ENCODE data around the gene KIFC1.

Gene KIFC1

GRCh38 chr6:33427585-33428223 lies 36.1 kb downstream of the KIFC1 start:
- DNase-seq, result no peak

- DNase-seq, result peak; percentile 15
These were observed 36.8 kb downstream of the KIFC1 start for GRCh38 chr6:33428224-33428965.

- DNase-seq, result no peak
These were observed 37.5 kb downstream of the KIFC1 start for GRCh38 chr6:33428966-33429749.

GRCh38 chr6:33429750-33430052 lies 38.1 kb downstream of the KIFC1 start:
- DNase-seq, result no peak

DNA sequence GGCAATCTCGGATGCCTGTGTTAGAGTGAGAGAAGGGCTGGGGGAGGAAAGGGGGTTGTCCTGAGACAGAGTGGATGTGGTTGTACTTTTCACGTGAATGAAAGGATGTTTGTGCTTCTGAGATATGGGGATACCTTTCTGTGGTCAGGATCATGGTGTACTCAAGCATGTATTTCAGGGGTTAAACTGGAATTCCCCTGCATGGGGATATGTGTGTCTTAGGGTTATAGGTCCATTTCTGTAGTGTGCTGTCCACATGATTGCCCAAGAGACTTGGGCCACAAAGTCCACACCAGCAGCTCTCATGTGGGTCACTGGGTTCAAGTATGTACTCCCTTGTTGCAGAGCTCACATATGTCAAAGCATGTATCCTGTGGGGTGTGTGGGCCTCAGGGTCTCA lies 38.7 kb downstream of the KIFC1 start:
- no peak for DNase-seq

DNA sequence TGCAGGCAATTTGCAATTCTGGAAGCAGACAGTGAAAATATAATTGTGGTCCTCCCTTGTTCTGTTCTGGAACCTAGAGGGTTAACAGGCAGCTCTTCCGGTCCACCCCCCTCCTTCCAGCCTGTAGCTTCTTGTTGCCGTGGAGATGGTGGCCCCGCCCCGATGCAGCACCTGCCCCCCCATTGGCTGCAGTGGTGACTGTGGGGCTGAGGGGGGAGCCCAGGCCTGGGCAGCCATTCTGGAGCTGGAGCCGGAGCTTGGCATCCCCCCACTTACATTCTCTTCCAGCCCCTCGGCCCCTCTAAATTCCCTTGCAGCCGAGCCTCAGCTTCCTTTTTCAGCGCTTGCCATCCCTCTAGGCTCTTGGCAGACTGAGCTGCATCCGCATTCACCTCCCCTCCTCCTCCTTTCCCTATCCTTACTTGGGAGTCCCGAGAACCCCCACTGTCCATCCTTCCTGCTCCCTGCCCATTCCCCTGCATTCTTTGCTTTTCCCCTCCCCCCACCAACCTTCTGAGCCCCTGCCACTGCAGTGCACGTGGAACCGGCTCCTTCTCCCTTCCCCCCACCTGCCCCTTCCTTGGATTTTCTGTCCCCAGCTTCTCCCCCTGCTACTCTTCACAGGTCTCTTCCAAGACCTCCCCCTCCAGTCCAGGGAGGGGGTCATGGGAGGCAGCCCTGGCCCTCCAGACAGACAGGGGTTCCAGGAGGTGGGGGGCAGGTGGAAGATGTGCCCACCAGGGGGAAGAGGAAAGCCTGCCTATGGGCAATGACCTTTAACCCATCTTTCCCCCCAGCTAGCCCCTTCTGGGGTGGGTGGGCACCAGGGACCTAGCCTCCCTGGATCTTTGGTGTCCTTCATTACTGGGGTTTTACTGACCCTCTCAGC lies 39.6 kb downstream of the KIFC1 start:
- DNase-seq, result peak; percentile 70

DNA sequence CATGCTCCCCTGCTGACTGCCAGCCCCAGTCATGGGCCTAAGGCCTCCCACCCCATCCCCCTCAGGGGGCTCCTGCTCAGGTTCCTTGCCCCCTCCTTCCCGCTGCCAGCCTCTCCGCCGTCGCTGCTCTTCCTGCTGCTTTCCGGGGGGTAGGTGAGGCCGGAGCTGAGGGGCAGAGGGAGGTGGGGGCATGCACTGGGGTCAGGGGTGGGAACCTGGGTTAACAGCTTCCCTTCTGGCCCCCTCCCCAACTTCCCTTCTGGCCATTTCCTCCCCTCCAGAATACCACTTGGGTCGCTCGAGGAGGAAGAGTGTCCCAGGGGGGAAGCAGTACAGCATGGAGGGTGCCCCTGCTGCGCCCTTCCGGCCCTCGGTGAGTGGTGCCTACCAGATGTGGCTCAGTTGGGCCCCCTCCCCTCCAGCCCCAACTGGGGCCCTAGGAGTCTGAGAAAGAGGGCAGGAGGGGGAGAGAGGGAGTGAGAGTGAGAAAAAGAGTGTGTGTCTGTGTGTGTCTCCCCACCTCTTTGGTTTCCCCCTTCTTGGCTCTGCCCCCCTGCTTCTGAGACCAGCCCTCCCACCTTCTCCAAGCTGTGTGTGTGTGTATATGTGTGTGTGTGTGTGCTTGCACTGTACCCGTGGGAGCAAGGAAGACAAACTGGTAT lies 40.4 kb downstream of the KIFC1 start:
- DNase-seq, result no peak

- DNase-seq, result no peak
These were observed 40.9 kb downstream of the KIFC1 start for GRCh38 chr6:33432546-33432945.

DNA sequence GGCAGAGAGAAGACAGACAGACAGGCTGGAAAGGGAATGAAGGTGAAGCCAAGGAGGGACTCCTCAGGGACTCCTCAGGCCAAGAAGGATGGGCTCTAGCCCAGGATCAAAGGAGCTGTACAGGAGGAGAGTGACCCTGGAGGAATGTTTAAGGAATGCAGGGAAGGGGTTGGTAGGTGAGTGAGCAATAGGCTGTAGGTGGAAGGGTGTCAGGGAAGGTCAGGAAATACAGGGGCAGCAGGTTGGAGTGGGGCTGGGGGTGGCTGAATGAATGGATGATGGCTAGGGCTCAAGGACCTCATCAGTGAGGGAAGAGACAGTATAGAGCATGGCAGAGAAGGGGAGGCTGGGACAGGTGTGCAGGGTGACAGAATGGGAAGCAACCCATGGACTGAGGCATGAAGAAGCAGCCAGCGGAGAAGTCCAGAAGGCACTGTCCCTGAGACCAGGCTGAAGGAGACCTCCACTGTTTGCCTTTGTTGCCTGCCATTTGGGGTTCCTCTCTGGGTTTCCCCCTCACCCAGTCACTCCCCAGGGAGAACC lies 41.4 kb downstream of the KIFC1 start:
- DNase-seq, result no peak

DNA sequence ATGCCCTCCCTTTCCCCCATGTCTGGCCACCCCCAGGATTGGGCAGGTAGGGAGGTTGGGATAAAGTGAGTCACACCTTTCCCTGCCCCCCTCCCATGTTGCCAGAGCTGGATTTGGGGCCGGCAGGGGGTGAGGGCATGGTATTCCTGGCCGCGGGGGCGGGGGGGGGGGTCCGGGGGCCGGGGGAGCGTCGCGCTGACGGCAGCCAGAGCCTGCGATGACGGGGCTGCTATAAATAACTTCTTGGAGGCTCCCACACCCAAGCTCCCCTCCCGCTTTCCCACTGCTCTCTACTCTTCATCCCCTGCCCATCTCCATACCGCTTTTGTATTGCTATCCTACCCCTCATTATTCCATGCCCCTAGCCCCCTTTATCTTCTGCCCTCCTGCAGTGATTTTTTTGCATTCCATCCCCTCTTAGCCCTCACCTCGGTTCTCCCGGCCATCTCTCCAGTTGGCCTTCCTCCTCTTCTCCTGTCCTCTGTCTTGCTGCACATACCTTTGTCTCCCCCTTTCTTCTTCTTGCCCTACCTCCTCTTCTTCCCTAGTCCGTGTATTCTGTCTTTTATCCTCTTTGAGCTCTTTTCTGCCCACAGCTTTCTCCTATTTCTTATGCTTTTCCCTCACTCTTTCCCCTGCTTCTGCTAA lies 42.0 kb downstream of the KIFC1 start:
- DNase-seq, result no peak

DNA sequence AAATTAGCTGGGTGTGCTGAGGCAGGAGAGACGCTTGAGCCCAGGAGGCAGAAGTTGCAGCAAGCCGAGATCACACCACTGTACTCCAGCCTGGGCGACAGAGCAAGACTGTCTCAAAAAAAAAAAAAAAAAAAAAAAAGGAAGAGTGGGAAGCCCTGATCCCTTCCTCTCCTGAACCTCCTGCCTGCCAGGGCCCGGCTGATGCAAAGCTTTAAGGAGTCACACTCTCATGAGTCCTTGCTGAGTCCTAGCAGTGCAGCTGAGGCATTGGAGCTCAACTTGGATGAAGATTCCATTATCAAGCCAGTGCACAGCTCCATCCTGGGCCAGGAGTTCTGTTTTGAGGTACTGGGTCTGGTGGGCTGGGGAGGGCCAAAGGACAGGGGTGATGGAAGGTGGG lies 43.3 kb downstream of the KIFC1 start:
- DNase-seq, result no peak

DNA sequence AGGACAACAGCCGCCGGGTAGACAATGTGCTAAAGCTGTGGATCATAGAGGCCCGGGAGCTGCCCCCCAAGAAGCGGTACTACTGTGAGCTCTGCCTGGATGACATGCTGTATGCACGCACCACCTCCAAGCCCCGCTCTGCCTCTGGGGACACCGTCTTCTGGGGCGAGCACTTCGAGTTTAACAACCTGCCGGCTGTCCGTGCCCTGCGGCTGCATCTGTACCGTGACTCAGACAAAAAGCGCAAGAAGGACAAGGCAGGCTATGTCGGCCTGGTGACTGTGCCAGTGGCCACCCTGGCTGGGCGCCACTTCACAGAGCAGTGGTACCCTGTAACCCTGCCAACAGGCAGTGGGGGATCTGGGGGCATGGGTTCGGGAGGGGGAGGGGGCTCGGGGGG lies 46.0 kb downstream of the KIFC1 start:
- no peak for DNase-seq

DNA sequence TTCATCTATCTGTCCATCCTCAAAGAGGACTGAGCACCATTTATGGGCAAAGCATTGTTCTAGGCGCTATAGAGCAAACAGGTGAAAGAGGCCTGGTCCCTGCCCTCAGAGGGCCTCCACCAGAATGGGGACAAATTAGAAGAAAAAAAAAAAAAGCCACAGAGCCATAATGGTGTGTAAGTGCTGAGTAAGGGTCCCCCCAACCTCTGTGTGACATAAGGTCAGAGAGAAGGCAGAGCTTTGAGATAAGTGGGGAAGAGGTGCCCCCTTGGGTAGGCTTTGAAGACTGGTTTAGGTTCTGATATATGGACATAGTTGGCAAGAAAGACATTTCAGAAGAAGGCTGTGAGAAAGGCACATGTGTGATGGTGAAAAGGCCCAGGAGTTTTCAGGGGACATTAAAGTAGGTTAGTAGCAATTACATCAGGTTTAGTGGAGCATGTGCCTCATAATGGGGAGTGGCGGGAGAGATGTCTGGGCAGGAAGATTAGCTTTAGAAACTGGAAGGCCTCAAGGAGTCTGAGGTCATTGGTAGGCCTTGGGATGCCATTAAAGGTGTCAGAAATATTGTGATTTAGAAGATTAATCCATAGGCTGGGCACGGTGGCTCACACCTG lies 47.5 kb downstream of the KIFC1 start:
- DNase-seq, result no peak

DNA sequence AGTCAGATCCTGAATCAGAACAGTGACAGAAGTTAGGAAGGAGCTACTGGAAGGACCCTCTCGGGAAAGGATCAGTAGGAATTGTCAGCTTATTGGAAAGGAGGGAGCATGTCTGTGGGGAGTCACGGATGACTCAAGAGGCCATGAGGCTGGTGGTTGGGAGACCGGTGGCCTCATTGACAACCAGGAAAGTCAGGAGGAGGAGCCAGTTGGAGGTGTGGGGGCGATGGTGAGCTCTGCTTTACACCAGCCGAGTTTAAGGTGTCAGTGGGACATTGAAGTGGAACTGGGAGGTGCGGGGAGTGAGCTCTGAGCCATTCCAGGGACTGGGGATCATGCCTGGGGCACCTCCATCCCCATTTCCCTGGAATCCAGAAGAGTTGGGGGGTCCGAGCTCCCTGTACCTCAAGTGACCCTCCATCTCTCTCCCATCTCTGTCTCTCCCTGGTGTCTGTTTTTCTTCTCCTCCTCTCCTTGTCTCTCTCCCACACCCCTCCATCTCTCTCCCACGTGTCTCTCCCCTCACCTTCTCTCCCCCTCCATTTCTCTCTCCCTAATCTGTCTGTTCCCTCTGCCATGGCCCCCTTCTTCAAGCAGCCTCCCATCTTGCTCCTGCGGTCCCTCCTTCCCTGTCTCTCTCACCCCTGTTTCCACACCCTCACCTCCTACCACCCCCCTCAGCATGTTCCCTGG lies 48.5 kb downstream of the KIFC1 start:
- DNase-seq, result no peak

DNA sequence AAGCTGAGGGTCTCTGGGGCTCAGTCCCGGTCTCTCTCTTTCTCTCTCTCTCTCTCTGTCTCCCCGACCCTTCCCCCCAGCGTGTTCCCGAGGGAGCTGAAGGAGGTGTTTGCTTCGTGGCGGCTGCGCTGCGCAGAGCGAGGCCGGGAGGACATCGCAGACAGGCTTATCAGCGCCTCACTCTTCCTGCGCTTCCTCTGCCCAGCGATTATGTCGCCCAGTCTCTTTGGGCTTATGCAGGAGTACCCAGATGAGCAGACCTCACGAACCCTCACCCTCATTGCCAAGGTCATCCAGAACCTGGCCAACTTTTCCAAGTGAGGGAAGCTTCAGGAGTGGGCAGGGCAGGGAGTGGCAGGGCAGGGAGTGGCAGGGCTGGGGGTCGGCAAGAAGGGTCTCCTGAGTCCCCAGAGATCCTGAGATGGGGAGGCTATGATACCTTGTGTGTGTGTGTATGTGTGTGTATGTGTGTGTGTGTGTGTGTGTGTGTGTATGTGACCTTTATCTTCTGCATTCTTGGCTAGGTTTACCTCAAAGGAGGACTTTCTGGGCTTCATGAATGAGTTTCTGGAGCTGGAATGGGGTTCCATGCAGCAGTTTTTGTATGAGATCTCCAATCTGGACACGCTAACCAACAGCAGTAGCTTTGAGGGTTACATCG lies 49.2 kb downstream of the KIFC1 start:
- no peak for DNase-seq

- no peak for DNase-seq
These were observed 49.8 kb downstream of the KIFC1 start for GRCh38 chr6:33441457-33441856.

GRCh38 chr6:33442283-33442682 lies 50.7 kb downstream of the KIFC1 start:
- no peak for DNase-seq

- no peak for DNase-seq
These were observed 51.4 kb downstream of the KIFC1 start for GRCh38 chr6:33443025-33443424.

GRCh38 chr6:33443619-33444504 lies 52.2 kb downstream of the KIFC1 start:
- DNase-seq, result no peak

All from NCI-H2171 treated with DMSO at 0.1 percent for 48 hours (cell line).